IMR-90 (cell line): Measurements from ENCODE around the gene SERPINB8. TPM values are rescaled to one million over a fixed set of nuclear protein-coding genes. Genes with fewer than 3 reads are reported as not detected.

Source experiments
- ATAC-seq: fragments of 200-7000 bp; cut with Tn5 transposase; 2 replicates; pipeline ENCODE4 v1.9.1; 2020; ENCODE audit warnings: low read depth, mild to moderate bottlenecking, moderate library complexity
- BruUV-seq: library from RNA; stranded (reverse); fragments of 400-500 nt; replicated peaks from 2 replicates; lab custom pipeline; 2021; lab: Mats Ljungman, UMichigan
- CTCF ChIA-PET: fragments of 300-600 bp; formaldehyde crosslinking; extraction: SDS; loops from one replicate; lab custom pipeline; 2021; ENCODE audit warnings: antibody characterized with exemption; lab: Yijun Ruan, JAX
- POLR2A ChIA-PET: fragments of 300-600 bp; sonication (Branson Sonifier 250); formaldehyde crosslinking; loops from one replicate; lab custom pipeline; 2022; ENCODE audit warnings: antibody characterized with exemption; ENCODE audit not compliant: unreplicated experiment; lab: Charles Lee
- DNase-seq: peaks from one replicate; pipeline ENCODE4 v3.0.0; 2013
- H2AFZ ChIP-seq: replicated peaks from 2 replicates; pipeline ENCODE3; 2013; ENCODE audit warnings: low read length, mild to moderate bottlenecking; ENCODE audit not compliant: poor library complexity
- H2AK5ac ChIP-seq: 2 replicates; pipeline ENCODE4 v1.6.1; 2013; ENCODE audit warnings: low read depth, low read length, inconsistent platforms
- H2AK9ac ChIP-seq: replicated peaks from 2 replicates; pipeline ENCODE3; 2013; ENCODE audit warnings: mild to moderate bottlenecking, low read depth, low read length, moderate library complexity; ENCODE audit not compliant: poor library complexity
- H2BK120ac ChIP-seq: 2 replicates; pipeline ENCODE4 v1.6.1; 2013; ENCODE audit warnings: low read depth, low read length, inconsistent platforms
- H2BK15ac ChIP-seq: 3 replicates; pipeline ENCODE4 v1.6.1; 2013; ENCODE audit warnings: low read depth, low read length, inconsistent platforms
- H2BK20ac ChIP-seq: 2 replicates; pipeline ENCODE4 v1.6.1; 2013; ENCODE audit warnings: low read depth, mild to moderate bottlenecking, inconsistent platforms, low read length, moderate library complexity
- H2BK5ac ChIP-seq: 2 replicates; pipeline ENCODE4 v1.6.1; 2013; ENCODE audit warnings: mild to moderate bottlenecking, low read depth, low read length, inconsistent platforms; ENCODE audit not compliant: poor library complexity, severe bottlenecking
- H3K14ac ChIP-seq: replicated peaks from 2 replicates; pipeline ENCODE4 v1.6.1; 2013; ENCODE audit warnings: low read depth, low read length, inconsistent platforms
- H3K18ac ChIP-seq: 2 replicates; pipeline ENCODE4 v1.6.1; 2013; ENCODE audit warnings: low read depth, low read length, control low read depth
- H3K23ac ChIP-seq: 2 replicates; pipeline ENCODE4 v1.6.1; 2013; ENCODE audit warnings: low read depth, low read length, inconsistent platforms
- H3K27ac ChIP-seq: 2 replicates; pipeline ENCODE4 v1.5.1; 2013; ENCODE audit warnings: mild to moderate bottlenecking, control low read depth, low read length; ENCODE audit not compliant: insufficient read depth
- H3K27me3 ChIP-seq: 2 replicates; pipeline ENCODE4 v1.6.1; 2013; ENCODE audit warnings: low read length; ENCODE audit not compliant: control insufficient read depth, insufficient read depth
- H3K36me3 ChIP-seq: 2 replicates; pipeline ENCODE4 v1.6.1; 2013; ENCODE audit warnings: low read length, mixed read lengths; ENCODE audit not compliant: control insufficient read depth, insufficient read depth
- H3K4ac ChIP-seq: 2 replicates; pipeline ENCODE4 v1.6.1; 2013; ENCODE audit warnings: low read depth, low read length, inconsistent platforms
- H3K4me1 ChIP-seq: 2 replicates; pipeline ENCODE4 v1.6.1; 2013; ENCODE audit warnings: low read length, mixed read lengths; ENCODE audit not compliant: control insufficient read depth, insufficient read depth
- H3K4me2 ChIP-seq: 2 replicates; pipeline ENCODE4 v1.6.1; 2013; ENCODE audit warnings: low read depth, mild to moderate bottlenecking, control low read depth, low read length, moderate library complexity
- H3K4me3 ChIP-seq: 2 replicates; pipeline ENCODE4 v1.5.1; 2013; ENCODE audit warnings: low read depth, mild to moderate bottlenecking, control low read depth, low read length, moderate library complexity; ENCODE audit not compliant: insufficient read depth
- H3K56ac ChIP-seq: 2 replicates; pipeline ENCODE4 v1.6.1; 2013; ENCODE audit warnings: low read length, inconsistent platforms; ENCODE audit not compliant: insufficient read depth; ENCODE audit errors: extremely low read depth
- H3K79me1 ChIP-seq, 2 experiments: 2 replicates each; pipeline ENCODE4 v1.6.1; 2013; ENCODE audit warnings: low read length in 2 of 2, inconsistent platforms in 1 of 2, low read depth in 1 of 2
- H3K9ac ChIP-seq: 2 replicates; pipeline ENCODE4 v1.6.1; 2013; ENCODE audit warnings: low read depth, low read length, control low read depth
- H3K9me1 ChIP-seq: 2 replicates; pipeline ENCODE4 v1.6.1; 2013; ENCODE audit warnings: low read length, inconsistent platforms; ENCODE audit not compliant: insufficient read depth
- H3K9me3 ChIP-seq: 2 replicates; pipeline ENCODE4 v1.6.1; 2013; ENCODE audit warnings: low read length; ENCODE audit not compliant: control insufficient read depth, insufficient read depth
- H4K20me1 ChIP-seq: 2 replicates; pipeline ENCODE4 v1.6.1; 2013; ENCODE audit warnings: low read length, inconsistent platforms; ENCODE audit not compliant: insufficient read depth
- H4K5ac ChIP-seq: 2 replicates; pipeline ENCODE4 v1.6.1; 2013; ENCODE audit warnings: mild to moderate bottlenecking, low read depth, low read length, control low read depth
- H4K8ac ChIP-seq, 2 experiments: 2 replicates each; pipeline ENCODE4 v1.6.1; 2013; ENCODE audit warnings: low read depth in 2 of 2, low read length in 2 of 2, control low read depth in 1 of 2, inconsistent platforms in 1 of 2
- H4K91ac ChIP-seq: 2 replicates; pipeline ENCODE4 v1.6.1; 2013; ENCODE audit warnings: low read depth, low read length, inconsistent platforms; ENCODE audit not compliant: insufficient read depth
- BHLHE40 ChIP-seq: fragments of 150-350 bp; IDR thresholded peaks from 2 replicates; pipeline ENCODE4 v1.6.1; 2016; ENCODE audit warnings: mild to moderate bottlenecking, low read depth, low read length
- CEBPB ChIP-seq: IDR thresholded peaks from 2 replicates; pipeline ENCODE4 v1.6.1; 2012; ENCODE audit warnings: low read depth, low read length, improper control_type of control experiment
- CHD1 ChIP-seq: IDR thresholded peaks from 2 replicates; pipeline ENCODE4 v1.6.1; 2012; ENCODE audit warnings: low read depth, low read length, improper control_type of control experiment
- FOS ChIP-seq: fragments of 150-350 bp; IDR thresholded peaks from 2 replicates; pipeline ENCODE4 v1.6.1; 2016; ENCODE audit warnings: low read depth, low read length
- MAFK ChIP-seq: IDR thresholded peaks from 2 replicates; pipeline ENCODE4 v1.6.1; 2012; ENCODE audit warnings: low read depth, low read length, improper control_type of control experiment
- MAZ ChIP-seq: IDR thresholded peaks from 2 replicates; pipeline ENCODE4 v1.6.1; 2012; ENCODE audit warnings: low read depth, mild to moderate bottlenecking, low read length, improper control_type of control experiment, moderate library complexity, borderline replicate concordance
- MXI1 ChIP-seq: IDR thresholded peaks from 2 replicates; pipeline ENCODE4 v1.6.1; 2012; ENCODE audit warnings: low read depth, mild to moderate bottlenecking, low read length, moderate library complexity, borderline replicate concordance
- RCOR1 ChIP-seq: IDR thresholded peaks from 2 replicates; pipeline ENCODE4 v1.6.1; 2012; ENCODE audit warnings: mild to moderate bottlenecking, low read length, improper control_type of control experiment; ENCODE audit not compliant: insufficient replicate concordance
- RFX5 ChIP-seq: IDR thresholded peaks from 2 replicates; pipeline ENCODE4 v1.8.0; 2012; ENCODE audit warnings: low read depth, mild to moderate bottlenecking, low read length, moderate library complexity
- SMC3 ChIP-seq: fragments of 150-350 bp; IDR thresholded peaks from 2 replicates; pipeline ENCODE4 v1.6.1; 2016; ENCODE audit warnings: low read depth, mild to moderate bottlenecking, antibody characterized with exemption, low read length, moderate library complexity
- WGBS, 2 experiments: methylation state at CpG; one replicate each; pipeline versions ENCODE4 v1.1.5 to v1.1.7; 2013; ENCODE audit warnings: missing lambda C conversion rate in 2 of 2; ENCODE audit not compliant: insufficient read length in 1 of 2; ENCODE audit errors: extremely low coverage in 2 of 2; 5-methylcytosine and 5-hydroxymethylcytosine counted together
- dilution Hi-C: fragments of 300-500 bp; cut with HindIII; formaldehyde crosslinking; loops from one replicate; pipeline ENCODE4 v1.14.3; 2018; ENCODE audit warnings: low sequenced_read_pairs; ENCODE audit not compliant: unreplicated experiment
- in situ Hi-C: fragments of 300-500 bp; cut with MboI; formaldehyde crosslinking; loops from 3 replicates; pipeline ENCODE4 v1.14.3; 2019; ENCODE audit warnings: low sequenced_read_pairs, inconsistent platforms, mixed read lengths
- intact Hi-C: fragments of 100-400 bp; cut with micrococcal nuclease; formaldehyde crosslinking; loops from 2 replicates; pipeline ENCODE4 v1.10.0; 2022
- polyA plus RNA-seq, 3 experiments: library from polyadenylated mRNA; depleted of rRNA; stranded (reverse); fragments of >200 nt; gene quantifications; 2 replicates each; pipeline ENCODE4 v1.2.3, GENCODE V29; 2012; ENCODE audit warnings: low replicate concordance in 1 of 3
- total RNA-seq: library from RNA; depleted of rRNA; stranded (reverse); fragments of >200 nt; gene quantifications from 2 replicates; pipeline ENCODE4 v1.2.3, GENCODE V29; 2012
- TF ChIP-seq, protein P1 (sequence below): fragments of 150-350 bp; IDR thresholded peaks from 2 replicates; pipeline ENCODE4 v1.6.1; 2016; ENCODE audit warnings: low read depth, mild to moderate bottlenecking, low read length, moderate library complexity, borderline replicate concordance
- TF ChIP-seq, protein P2 (sequence below): fragments of 150-350 bp; IDR thresholded peaks from 2 replicates; pipeline ENCODE4 v1.6.1; 2017; ENCODE audit warnings: mild to moderate bottlenecking, antibody characterized with exemption, low read length, low read depth

Gene SERPINB8
- total and polyA plus RNA-seq, 2 of the 4 experiments (the other 2 are of a cell fraction) = 14.3 to 16.7 TPM

DNA sequence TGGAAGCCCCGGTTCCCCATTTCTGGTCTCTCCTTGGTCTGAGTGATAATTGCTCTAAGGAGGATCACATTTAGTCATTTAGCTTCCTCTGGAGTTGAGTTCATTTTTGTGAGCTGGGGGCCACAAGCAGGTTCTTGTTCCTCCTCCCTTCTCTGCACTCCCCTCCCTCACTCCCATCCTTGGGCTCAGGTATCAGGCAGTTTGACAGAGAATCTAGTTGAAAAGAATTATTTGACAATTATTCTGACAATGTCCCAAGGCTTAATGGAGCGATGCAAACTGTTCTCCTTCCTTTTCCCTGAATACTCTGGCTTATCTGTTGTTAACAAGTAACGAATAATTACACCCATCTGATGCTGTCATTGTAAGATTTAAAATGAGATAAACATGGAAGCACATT, 61.5 kb downstream of the SERPINB8 start:
- no peak overlapping the region for H3K27ac ChIP-seq
- no peak overlapping the region for H3K14ac ChIP-seq
- H3K9me3 ChIP-seq = no peaks in the 10 kb centered on the region
- ChIA-PET POLR2A (no interaction called here), CTCF (no interaction called here)
- no peak overlapping the region for H2AFZ ChIP-seq
- DNase-seq = no peak
- H3K56ac ChIP-seq = no peak overlapping the region
- H4K8ac ChIP-seq = no peak overlapping the region
- H2AK5ac ChIP-seq = no peak overlapping the region
- H2BK5ac ChIP-seq = no peak overlapping the region
- H3K4ac ChIP-seq = no peak overlapping the region
- H3K9ac ChIP-seq = no peak overlapping the region
- H3K4me2 ChIP-seq = no peak overlapping the region
- H3K23ac ChIP-seq = no peak overlapping the region
- H4K5ac ChIP-seq = no peak overlapping the region
- no peak overlapping the region for H4K91ac ChIP-seq
- H3K9me1 ChIP-seq = no peaks in the 10 kb centered on the region
- TF ChIP-seq MAFK (no peak), RCOR1 (no peak), CEBPB (no peak), SMC3 (no peak), CHD1 (no peak), BHLHE40 (no peak), RFX5 (no peak), FOS (no peak), MAZ (no peak), MXI1 (no peak)
- TF ChIP-seq, protein P1, sequence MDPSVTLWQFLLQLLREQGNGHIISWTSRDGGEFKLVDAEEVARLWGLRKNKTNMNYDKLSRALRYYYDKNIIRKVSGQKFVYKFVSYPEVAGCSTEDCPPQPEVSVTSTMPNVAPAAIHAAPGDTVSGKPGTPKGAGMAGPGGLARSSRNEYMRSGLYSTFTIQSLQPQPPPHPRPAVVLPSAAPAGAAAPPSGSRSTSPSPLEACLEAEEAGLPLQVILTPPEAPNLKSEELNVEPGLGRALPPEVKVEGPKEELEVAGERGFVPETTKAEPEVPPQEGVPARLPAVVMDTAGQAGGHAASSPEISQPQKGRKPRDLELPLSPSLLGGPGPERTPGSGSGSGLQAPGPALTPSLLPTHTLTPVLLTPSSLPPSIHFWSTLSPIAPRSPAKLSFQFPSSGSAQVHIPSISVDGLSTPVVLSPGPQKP = no peak
- TF ChIP-seq, protein P2, sequence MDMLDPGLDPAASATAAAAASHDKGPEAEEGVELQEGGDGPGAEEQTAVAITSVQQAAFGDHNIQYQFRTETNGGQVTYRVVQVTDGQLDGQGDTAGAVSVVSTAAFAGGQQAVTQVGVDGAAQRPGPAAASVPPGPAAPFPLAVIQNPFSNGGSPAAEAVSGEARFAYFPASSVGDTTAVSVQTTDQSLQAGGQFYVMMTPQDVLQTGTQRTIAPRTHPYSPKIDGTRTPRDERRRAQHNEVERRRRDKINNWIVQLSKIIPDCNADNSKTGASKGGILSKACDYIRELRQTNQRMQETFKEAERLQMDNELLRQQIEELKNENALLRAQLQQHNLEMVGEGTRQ = no peak
- intact Hi-C loops (no loop called here), in situ Hi-C loops (no loop called here), dilution Hi-C loops (no loop called here)
- no peak overlapping the region for H2AK9ac ChIP-seq
- no CpG with 5 or more reads among the region's 3 CpGs for WGBS, 2 experiments
- H3K4me1 ChIP-seq = no peaks in the 10 kb centered on the region
- H2BK120ac ChIP-seq = no peak overlapping the region
- H3K36me3 ChIP-seq = no peaks in the 10 kb centered on the region
- no peaks in the 10 kb centered on the region for H3K79me1 ChIP-seq
- no peak overlapping the region for H3K4me3 ChIP-seq
- ATAC-seq = no peak
- no peaks in the 10 kb centered on the region for H3K27me3 ChIP-seq
- no peak overlapping the region for H3K18ac ChIP-seq
- no TSS peak for BruUV-seq
- no peaks in the 10 kb centered on the region for H4K20me1 ChIP-seq
- H2BK15ac ChIP-seq = no peak overlapping the region
- no peak overlapping the region for H2BK20ac ChIP-seq
